Breast epithelium (tissue), 3 donors: Measurements from ENCODE around the gene PRRC2C.

Source experiments
- POLR2A ChIP-seq: fragments of 450-650 bp; IDR thresholded peaks from one replicate; pipeline ENCODE4 v1.6.1; 2016; ENCODE audit warnings: antibody characterized with exemption, mild to moderate bottlenecking, moderate library complexity
- POLR2AphosphoS5 ChIP-seq, 3 donors: sonication (generic); formaldehyde crosslinking; IDR thresholded peaks; one replicate each; pipeline ENCODE4 v1.6.1; 2017; ENCODE audit warnings: antibody characterized with exemption in 3 of 3
- TF ChIP-seq, protein P1 (sequence below), 3 donors: fragments of 450-650 bp; IDR thresholded peaks; one replicate each; pipeline ENCODE4 v1.5.1; 2016 to 2017; ENCODE audit warnings: antibody characterized with exemption in 3 of 3, mild to moderate bottlenecking in 3 of 3, moderate library complexity in 3 of 3

DNA sequence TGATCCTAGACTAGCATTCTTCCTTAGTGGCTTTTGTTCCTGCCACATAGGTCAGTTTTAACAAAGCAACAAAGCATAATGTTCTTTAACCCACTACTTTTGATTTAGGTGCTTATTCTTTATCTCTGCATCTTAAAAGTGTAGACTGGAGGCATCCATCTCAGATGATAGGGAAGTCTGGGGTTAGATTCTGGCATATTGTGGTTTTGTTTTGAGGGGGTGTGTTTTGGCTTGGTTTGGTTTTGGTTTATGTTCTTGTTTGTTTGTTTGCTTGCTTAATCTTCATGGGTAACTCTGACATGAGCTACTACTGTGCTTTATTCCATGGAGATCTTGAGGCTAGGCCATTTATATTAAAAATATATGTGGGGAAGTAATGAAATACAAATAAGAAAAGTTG lies 96.4 kb downstream of the PRRC2C start:
- TF ChIP-seq, protein P1, sequence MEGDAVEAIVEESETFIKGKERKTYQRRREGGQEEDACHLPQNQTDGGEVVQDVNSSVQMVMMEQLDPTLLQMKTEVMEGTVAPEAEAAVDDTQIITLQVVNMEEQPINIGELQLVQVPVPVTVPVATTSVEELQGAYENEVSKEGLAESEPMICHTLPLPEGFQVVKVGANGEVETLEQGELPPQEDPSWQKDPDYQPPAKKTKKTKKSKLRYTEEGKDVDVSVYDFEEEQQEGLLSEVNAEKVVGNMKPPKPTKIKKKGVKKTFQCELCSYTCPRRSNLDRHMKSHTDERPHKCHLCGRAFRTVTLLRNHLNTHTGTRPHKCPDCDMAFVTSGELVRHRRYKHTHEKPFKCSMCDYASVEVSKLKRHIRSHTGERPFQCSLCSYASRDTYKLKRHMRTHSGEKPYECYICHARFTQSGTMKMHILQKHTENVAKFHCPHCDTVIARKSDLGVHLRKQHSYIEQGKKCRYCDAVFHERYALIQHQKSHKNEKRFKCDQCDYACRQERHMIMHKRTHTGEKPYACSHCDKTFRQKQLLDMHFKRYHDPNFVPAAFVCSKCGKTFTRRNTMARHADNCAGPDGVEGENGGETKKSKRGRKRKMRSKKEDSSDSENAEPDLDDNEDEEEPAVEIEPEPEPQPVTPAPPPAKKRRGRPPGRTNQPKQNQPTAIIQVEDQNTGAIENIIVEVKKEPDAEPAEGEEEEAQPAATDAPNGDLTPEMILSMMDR (IDR thresholded peaks at IDR 0.05), result no peak
- TF ChIP-seq POLR2A (no peak), POLR2AphosphoS5 (IDR thresholded peaks at IDR 0.05) (no peak)
